Parathyroid adenoma (tissue), 2 donors: ENCODE measurements around the gene PWWP2B.

ENCODE experiments used
- H2AFZ ChIP-seq: fragments of 300-600 bp; sonication (generic); one replicate; pipeline ENCODE4 v1.7.0; 2017; ENCODE audit warnings: antibody characterized with exemption, mild to moderate bottlenecking
- H3K27ac ChIP-seq: fragments of 300-600 bp; sonication (generic); one replicate; pipeline ENCODE4 v1.7.0; 2017
- H3K27me3 ChIP-seq: fragments of 300-600 bp; sonication (generic); one replicate; pipeline ENCODE4 v1.7.0; 2017; ENCODE audit warnings: low read length; ENCODE audit not compliant: control insufficient read depth, insufficient read depth
- H3K36me3 ChIP-seq: fragments of 300-600 bp; sonication (generic); one replicate; pipeline ENCODE4 v1.7.0; 2017; ENCODE audit warnings: low read length; ENCODE audit not compliant: control insufficient read depth, insufficient read depth
- H3K4me1 ChIP-seq: fragments of 300-600 bp; sonication (generic); one replicate; pipeline ENCODE4 v1.7.0; 2017; ENCODE audit warnings: control low read depth
- H3K4me2 ChIP-seq: fragments of 300-600 bp; sonication (generic); one replicate; pipeline ENCODE4 v1.7.0; 2017; ENCODE audit warnings: low read length
- H3K4me3 ChIP-seq: fragments of 300-600 bp; sonication (generic); one replicate; pipeline ENCODE4 v1.7.0; 2017; ENCODE audit warnings: low read depth, low read length
- H3K79me2 ChIP-seq: fragments of 300-600 bp; sonication (generic); one replicate; pipeline ENCODE4 v1.7.0; 2017; ENCODE audit warnings: control low read depth
- H3K9ac ChIP-seq: fragments of 300-600 bp; sonication (generic); one replicate; pipeline ENCODE4 v1.7.0; 2017; ENCODE audit warnings: mild to moderate bottlenecking
- H3K9me3 ChIP-seq: fragments of 300-600 bp; sonication (generic); one replicate; pipeline ENCODE4 v1.7.0; 2017; ENCODE audit warnings: low read length; ENCODE audit not compliant: control insufficient read depth
- TF ChIP-seq, protein P1 (sequence below): fragments of 300-600 bp; sonication (generic); IDR thresholded peaks from one replicate; pipeline ENCODE4 v1.7.0; 2017; ENCODE audit warnings: antibody characterized with exemption, mild to moderate bottlenecking
- donor health status: primary hyperparathyroidism.

The PWWP2B gene

DNA sequence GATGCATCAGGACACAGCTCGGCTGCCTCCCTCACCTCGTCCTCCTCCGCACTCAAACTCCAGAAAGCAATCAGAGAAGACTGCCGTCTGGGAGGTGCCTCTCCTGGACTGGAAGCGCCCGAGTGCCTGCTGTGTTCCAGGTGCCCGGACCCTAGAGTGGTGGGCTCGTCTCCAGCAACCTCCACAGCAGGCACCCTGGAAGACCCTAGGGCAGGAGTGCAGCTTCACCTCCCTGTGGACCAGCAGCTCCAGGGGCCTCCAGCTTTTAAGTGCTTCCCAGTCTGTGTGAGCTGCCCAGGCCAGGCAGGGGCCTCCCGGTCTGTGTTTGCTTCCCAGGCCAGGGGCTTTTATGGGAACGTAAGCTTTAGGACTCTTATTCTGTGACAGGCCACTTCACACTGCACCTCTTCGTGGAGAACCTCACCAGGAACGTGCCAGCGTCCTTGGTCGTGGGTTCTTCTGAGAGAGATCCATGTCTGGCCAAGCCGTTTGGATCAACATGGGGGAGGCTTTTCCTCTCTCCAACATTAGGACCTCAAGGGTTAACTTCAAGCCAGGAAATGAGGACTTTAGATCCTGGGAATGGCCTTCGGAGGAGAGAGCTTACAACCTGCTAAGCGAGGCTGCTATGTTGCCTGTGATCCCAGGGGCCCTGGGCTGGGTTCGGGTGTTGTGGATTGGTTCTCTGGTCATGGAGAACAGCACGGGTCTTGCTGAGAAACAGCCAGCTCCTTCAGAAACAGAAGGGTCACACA is 5.9 kb upstream of the PWWP2B start:
- Histone ChIP-seq H3K9ac (no peak overlapping the region), H2AFZ (no peak overlapping the region)

GRCh38 chr10:132391676-132392020 is 5.4 kb upstream of the PWWP2B start:
- Histone ChIP-seq H3K4me3 (no peak overlapping the region), H3K4me2 (no peak overlapping the region), H3K27ac (no peak overlapping the region), H3K27me3 (no peaks in the 10 kb centered on the region), H2AFZ (no peak overlapping the region), H3K4me1 (peaks cover 23% of the 10 kb centered on the region), H3K36me3 (no peaks in the 10 kb centered on the region), H3K79me2 (no peaks in the 10 kb centered on the region), H3K9ac (no peak overlapping the region), H3K9me3 (no peaks in the 10 kb centered on the region)
- TF ChIP-seq, protein P1, sequence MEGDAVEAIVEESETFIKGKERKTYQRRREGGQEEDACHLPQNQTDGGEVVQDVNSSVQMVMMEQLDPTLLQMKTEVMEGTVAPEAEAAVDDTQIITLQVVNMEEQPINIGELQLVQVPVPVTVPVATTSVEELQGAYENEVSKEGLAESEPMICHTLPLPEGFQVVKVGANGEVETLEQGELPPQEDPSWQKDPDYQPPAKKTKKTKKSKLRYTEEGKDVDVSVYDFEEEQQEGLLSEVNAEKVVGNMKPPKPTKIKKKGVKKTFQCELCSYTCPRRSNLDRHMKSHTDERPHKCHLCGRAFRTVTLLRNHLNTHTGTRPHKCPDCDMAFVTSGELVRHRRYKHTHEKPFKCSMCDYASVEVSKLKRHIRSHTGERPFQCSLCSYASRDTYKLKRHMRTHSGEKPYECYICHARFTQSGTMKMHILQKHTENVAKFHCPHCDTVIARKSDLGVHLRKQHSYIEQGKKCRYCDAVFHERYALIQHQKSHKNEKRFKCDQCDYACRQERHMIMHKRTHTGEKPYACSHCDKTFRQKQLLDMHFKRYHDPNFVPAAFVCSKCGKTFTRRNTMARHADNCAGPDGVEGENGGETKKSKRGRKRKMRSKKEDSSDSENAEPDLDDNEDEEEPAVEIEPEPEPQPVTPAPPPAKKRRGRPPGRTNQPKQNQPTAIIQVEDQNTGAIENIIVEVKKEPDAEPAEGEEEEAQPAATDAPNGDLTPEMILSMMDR, result no peak

More for the DNA sequence above, 5.9 kb upstream of the PWWP2B start:
- Histone ChIP-seq H3K36me3 (no peaks in the 10 kb centered on the region), H3K27me3 (no peaks in the 10 kb centered on the region), H3K79me2 (no peaks in the 10 kb centered on the region), H3K4me1 (peaks cover 23% of the 10 kb centered on the region), H3K4me2 (no peak overlapping the region), H3K4me3 (no peak overlapping the region), H3K9me3 (no peaks in the 10 kb centered on the region), H3K27ac (no peak overlapping the region)
- TF ChIP-seq, protein P1, result no peak

- H3K79me2 ChIP-seq, result no peaks in the 10 kb centered on the region
- TF ChIP-seq, protein P1, result no peak
- no peak overlapping the region for H3K9ac ChIP-seq
- no peak overlapping the region for H3K4me3 ChIP-seq
- H3K4me2 ChIP-seq, result no peak overlapping the region
- H3K27ac ChIP-seq, result no peak overlapping the region
- peaks cover 23% of the 10 kb centered on the region for H3K4me1 ChIP-seq
- H3K9me3 ChIP-seq, result no peaks in the 10 kb centered on the region
- no peaks in the 10 kb centered on the region for H3K36me3 ChIP-seq
- H2AFZ ChIP-seq, result no peak overlapping the region
- no peaks in the 10 kb centered on the region for H3K27me3 ChIP-seq
These were observed 4.7 kb upstream of the PWWP2B start for GRCh38 chr10:132392184-132392800.

DNA sequence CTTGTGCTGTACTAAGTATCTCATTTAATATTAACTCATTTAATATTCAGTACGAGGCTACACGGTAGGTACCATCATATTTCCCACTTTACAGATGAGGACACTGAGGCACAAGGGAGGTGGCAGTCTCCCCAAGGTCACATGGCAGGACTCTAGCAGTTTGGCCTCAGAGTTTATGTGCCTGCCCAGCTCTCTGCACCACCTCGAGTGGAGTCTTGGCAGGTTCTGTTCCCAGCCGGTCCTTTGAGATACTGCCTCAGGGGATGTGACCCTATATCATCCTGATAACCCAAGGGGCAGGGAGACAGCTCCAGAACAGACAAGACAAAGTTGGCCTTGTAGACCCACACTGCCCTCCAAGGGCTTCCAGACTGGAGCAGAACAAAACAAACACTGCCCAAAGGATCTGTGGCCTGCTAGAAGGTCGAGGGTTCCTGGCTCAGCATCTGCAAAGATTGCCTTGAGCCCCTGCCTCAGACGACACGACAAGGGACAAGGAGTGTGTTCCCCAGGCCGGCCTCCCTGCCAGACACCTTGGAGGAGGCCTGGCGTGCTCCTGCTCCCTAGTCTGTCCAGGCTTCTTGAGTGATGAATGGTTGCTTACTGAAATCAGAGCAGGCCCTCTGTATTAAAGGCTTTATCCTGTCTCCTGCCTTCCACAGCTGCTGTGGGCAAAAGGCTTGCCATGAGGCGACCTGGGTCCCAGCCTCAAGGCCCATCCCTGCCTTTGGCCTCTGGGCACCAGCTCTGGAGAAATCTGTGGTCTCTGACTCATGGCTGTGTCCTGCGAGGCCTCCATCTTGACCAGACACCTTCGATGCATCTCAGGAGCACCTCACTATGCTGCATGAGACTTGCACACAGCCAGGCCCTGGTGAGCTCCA is 3.9 kb upstream of the PWWP2B start:
- Histone ChIP-seq H3K4me3 (no peak overlapping the region), H2AFZ (no peak overlapping the region), H3K4me1 (peaks cover 20% of the 10 kb centered on the region), H3K4me2 (no peak overlapping the region), H3K27ac (peak overlapping the region; percentile 47), H3K9me3 (no peaks in the 10 kb centered on the region), H3K9ac (no peak overlapping the region), H3K36me3 (no peaks in the 10 kb centered on the region), H3K27me3 (no peaks in the 10 kb centered on the region), H3K79me2 (no peaks in the 10 kb centered on the region)
- TF ChIP-seq, protein P1, result no peak
